OCI-M2 (cell line): ENCODE data around the gene SMAD7.

ENCODE experiments used
- DNase-seq: peaks from one replicate; lab custom pipeline; 2025; ENCODE audit not compliant: unreplicated experiment; lab: John Stamatoyannopoulos, UW

Gene SMAD7

GRCh38 chr18:48986851-48987761, 36.3 kb upstream of the SMAD7 start:
- no peak for DNase-seq

DNA sequence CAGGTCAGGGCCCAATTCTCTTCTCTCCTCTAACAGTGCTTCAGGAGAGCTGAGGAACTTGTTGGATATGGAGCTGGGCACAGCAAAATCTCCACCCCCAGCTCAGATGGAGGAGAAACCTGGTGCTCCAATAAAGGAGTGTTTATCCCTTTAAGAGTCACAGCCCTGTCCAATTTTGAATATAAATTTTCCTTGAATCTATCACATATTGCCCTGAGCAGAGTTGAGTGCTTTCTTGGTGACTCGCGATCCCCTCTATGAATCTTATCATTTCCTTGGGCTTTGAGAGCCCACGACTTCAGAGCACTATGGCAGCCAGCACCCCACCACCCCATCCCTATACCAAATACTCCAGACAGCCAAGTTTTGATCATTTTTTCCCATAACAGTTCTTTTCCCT, 34.4 kb upstream of the SMAD7 start:
- no peak for DNase-seq

GRCh38 chr18:48983793-48984437, 33.1 kb upstream of the SMAD7 start:
- no peak for DNase-seq

- no peak for DNase-seq
Measured at GRCh38 chr18:48982266-48982665, 31.5 kb upstream of the SMAD7 start.

GRCh38 chr18:48979944-48980890, 29.5 kb upstream of the SMAD7 start:
- DNase-seq, result no peak

DNA sequence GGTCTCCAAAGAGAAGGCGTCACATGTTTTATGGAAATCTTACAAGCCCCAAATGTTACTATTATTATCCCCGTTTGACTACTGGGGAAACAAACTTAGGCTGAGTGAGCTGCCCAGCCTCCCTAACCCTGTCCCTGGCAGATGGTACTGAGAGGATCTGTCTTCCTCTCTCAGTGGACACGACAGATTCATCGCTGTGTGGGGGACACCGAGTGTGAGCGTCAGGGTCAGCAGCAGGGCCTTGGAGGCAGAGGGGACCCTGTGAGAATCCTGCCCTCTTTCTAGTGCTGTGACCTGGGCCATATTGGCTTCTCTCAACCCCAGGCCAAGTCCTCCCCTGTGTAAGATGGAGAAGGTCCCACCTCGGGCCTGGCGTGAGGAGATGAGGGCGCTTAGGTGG, 27.1 kb upstream of the SMAD7 start:
- DNase-seq, result no peak

DNA sequence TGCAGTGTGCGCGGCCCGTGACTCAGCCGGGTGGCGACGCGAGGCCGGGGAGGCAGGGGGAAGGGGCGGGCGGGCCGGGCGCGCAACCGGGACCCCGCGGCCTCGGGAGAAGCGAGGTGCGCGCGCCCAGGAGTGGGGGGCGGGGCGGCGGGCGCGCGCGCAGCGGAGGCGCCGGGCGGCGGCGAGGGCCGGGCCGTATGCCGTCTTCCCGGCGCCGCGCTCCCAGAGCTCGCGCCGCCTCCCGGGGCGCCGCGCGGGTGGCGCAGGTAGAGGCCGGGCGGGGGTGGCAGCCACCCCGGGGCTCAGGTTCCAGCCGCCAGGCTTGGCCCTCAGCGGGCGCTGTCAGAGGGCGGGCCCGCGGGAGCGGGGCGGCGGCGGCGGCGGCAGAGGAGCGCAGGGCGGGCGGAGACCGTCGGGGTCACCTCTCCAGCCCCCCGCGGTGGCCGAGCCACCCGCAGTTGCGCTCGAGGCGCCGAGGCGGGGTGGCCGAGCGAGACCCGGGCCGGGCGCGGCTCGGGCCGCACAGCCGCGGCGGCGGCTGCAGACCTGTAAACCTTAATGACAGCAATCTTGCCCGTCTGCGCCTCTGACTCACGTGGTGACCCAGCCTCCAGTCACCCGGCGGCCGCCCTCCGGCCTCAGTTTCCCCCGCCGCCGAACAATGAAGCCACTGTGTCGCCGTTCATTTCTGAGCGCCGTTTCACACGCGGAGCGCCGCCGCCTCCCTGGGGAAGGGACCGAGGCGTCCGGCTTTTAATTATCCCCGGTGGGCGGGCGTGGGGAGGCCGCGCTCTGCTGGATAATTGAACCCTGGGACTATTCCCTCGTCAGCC, 25.3 kb upstream of the SMAD7 start:
- DNase-seq, result no peak

DNA sequence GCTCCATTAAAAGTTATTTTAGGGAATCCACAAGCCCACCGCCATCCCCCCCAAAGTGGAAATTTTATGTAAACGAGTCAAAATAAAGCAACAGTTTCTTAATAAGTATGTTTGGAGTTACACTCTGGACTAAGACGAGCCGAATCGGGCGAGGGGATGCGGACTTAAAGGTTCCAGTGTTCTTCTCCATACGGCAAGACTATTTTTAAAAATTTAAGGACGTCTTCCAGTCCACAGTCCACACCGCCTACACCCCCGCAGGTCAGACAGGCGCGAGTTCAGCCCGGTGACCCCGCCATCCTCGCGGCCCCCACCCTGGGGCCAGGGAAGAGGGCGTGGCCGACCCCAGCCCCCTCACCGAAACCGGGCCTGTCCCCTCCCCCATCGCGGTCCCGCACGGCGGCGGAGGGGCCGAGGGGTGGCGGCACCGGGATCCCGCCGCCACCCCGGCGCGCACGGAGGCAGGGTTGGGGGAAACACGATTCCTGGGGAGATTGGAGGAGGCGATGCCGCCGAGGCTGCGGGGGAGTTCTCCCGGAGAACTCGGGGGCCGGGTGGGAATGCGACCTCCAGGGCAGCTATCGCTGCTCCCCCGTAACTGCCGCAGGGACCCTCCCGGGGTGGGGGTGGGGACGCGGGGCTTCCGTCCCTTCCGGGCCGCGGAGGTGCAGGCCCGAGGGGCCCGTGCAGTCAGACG, 24.5 kb upstream of the SMAD7 start:
- DNase-seq, result no peak

DNA sequence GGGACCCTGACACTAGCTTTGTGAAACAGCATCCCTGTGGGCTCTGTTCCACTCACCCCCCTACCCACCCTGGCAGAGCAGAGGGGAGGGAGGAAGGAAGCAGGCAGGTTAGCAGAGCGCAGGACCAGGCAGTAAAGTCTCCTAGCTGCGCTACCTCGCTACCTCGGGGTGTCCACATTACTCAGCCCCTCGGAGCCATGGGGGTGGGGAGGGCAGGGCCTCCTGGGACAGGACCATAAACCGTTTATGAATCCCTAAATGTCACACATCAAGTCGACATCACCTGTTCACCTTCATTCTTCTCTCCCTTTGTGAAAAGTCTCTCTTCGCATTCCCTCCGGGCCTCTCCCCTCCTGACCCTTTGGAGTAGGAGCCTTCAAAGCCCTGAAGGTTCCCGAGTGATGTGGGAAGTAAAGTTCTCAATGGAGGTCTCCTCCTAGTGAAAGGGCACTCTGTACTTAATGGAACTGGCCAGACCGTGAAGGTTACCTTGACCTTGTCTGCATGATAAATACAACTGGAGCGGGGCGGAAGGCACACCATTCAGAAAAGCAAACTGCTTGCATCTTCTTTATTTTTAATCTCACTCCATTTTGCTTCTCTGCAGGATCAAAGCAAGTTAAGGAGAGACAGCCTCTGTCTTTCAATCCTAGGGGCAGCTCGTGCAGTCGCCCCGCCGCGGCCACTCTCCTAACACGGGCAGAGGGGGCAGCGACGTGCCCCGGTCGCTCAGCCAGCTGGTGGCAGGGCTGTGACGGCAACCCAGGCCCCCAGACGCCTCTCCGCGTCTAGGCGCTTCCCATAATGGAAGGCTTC, 23.7 kb upstream of the SMAD7 start:
- no peak for DNase-seq

DNA sequence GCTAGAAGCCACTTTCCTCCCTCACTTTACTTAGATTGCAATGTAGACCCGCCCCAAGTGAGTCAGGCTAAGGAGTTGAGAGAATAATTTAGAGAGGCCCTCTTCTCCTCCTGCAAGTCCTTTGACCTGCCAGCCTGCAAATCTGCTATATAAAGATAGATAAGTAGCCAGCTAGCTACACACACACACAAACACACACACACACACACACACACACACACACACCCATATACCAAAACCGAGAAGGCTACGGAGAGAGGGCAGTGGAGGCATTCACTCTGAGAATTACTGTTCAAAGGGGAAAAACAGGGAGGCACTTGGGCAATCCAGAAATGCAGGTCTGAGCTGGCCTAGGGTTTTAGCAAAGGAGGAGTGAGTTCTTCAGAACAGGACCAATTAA, 23.0 kb upstream of the SMAD7 start:
- DNase-seq, result no peak

GRCh38 chr18:48968412-48969215, 17.8 kb upstream of the SMAD7 start:
- no peak for DNase-seq

DNA sequence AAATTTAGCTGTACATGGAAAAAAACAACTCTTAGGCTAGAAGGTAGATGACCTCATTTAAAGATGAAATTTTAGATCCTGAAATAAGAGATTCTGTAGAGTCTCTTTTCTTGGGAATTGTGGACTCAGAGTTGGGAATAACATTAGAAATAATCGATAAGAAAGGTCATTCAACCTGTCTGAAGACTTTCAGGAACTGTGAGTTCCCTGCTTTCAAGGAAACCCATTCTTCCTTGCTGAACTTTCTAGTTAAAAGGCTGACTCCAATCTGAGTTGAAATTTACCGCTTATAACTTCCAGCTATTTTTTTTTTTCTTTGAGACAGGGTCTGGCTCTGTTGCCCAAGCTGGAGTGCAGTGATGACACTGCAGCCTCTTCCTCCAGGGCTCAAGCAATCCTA, 16.8 kb upstream of the SMAD7 start:
- no peak for DNase-seq

DNA sequence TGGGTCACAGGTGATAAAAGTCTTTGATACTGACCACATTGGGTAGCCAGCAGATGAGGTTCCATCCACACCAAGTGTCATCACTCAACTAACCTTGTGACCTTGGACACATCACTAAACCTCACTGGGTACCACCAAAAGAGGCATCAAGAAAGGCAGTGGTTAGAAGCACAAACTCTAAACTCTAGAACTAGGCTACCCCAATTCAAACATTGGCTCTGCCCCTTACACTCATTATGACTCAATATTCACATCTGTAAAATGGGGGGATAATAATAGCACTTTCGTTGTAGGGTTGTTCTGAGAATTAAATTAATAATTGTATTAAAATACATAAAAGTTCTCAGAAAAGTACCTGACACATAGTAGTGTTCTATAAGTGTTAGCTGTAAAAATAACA, 15.8 kb upstream of the SMAD7 start:
- DNase-seq, result no peak

- no peak for DNase-seq
Measured at GRCh38 chr18:48963586-48964470, 13.1 kb upstream of the SMAD7 start.

GRCh38 chr18:48962994-48963561, 12.3 kb upstream of the SMAD7 start:
- DNase-seq, result no peak

GRCh38 chr18:48962252-48962993, 11.7 kb upstream of the SMAD7 start:
- no peak for DNase-seq
